PC-3 (cell line): ENCODE results near the gene GRB10.

ENCODE experiments used
- EZH2 ChIP-seq: fragments of 300-600 bp; sonication (generic); IDR thresholded peaks from one replicate; pipeline ENCODE4 v1.6.1; 2017; ENCODE audit warnings: antibody characterized with exemption, mild to moderate bottlenecking, low read length; ENCODE audit not compliant: unreplicated experiment
- EZH2phosphoT487 ChIP-seq: fragments of 300-600 bp; sonication (generic); IDR thresholded peaks from 2 replicates; pipeline ENCODE4 v1.6.1; 2018; ENCODE audit warnings: mild to moderate bottlenecking, antibody characterized with exemption, low read length, borderline replicate concordance
- TF ChIP-seq, protein P1 (sequence below): fragments of 300-600 bp; sonication (generic); conservative IDR thresholded peaks from 2 replicates; pipeline ENCODE4 v1.5.1; 2017; ENCODE audit warnings: antibody characterized with exemption, low read depth, mild to moderate bottlenecking, low read length

GRCh38 chr7:50587737-50588136 is 195.0 kb downstream of the GRB10 start:
- TF ChIP-seq, protein P1, sequence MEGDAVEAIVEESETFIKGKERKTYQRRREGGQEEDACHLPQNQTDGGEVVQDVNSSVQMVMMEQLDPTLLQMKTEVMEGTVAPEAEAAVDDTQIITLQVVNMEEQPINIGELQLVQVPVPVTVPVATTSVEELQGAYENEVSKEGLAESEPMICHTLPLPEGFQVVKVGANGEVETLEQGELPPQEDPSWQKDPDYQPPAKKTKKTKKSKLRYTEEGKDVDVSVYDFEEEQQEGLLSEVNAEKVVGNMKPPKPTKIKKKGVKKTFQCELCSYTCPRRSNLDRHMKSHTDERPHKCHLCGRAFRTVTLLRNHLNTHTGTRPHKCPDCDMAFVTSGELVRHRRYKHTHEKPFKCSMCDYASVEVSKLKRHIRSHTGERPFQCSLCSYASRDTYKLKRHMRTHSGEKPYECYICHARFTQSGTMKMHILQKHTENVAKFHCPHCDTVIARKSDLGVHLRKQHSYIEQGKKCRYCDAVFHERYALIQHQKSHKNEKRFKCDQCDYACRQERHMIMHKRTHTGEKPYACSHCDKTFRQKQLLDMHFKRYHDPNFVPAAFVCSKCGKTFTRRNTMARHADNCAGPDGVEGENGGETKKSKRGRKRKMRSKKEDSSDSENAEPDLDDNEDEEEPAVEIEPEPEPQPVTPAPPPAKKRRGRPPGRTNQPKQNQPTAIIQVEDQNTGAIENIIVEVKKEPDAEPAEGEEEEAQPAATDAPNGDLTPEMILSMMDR = no peak
- TF ChIP-seq EZH2 = no peak
- no peak for TF ChIP-seq EZH2phosphoT487
